SJCRH30 (cell line): ENCODE measurements around the gene SALL1. TPM values are rescaled to one million over a fixed set of nuclear protein-coding genes. Genes with fewer than 3 reads are reported as not detected.

ENCODE experiments used
- DNase-seq, 2 experiments: peaks; one replicate each; pipeline ENCODE4 v3.0.0-alpha.2; 2015 to 2020
- H3K27ac ChIP-seq: fragments of 250-450 bp; sonication (Bioruptor Pico); 2 replicates; pipeline ENCODE4 v1.5.1; 2020; ENCODE audit warnings: mild to moderate bottlenecking, moderate library complexity
- H3K27me3 ChIP-seq: fragments of 250-450 bp; sonication (Bioruptor Pico); 2 replicates; pipeline ENCODE4 v1.5.1; 2020; ENCODE audit warnings: mild to moderate bottlenecking, moderate library complexity
- H3K36me3 ChIP-seq: fragments of 250-450 bp; sonication (Bioruptor Pico); 2 replicates; pipeline ENCODE4 v1.5.1; 2020; ENCODE audit warnings: mild to moderate bottlenecking, moderate library complexity
- H3K4me1 ChIP-seq: fragments of 250-450 bp; sonication (Bioruptor Pico); 2 replicates; pipeline ENCODE4 v1.5.1; 2020; ENCODE audit warnings: mild to moderate bottlenecking, moderate library complexity
- H3K4me3 ChIP-seq: fragments of 250-450 bp; sonication (Bioruptor Pico); 2 replicates; pipeline ENCODE4 v1.5.1; 2020; ENCODE audit warnings: mild to moderate bottlenecking, moderate library complexity
- H3K9me3 ChIP-seq: fragments of 250-450 bp; sonication (Bioruptor Pico); replicated peaks from 2 replicates; pipeline ENCODE4 v1.5.1; 2020; ENCODE audit warnings: mild to moderate bottlenecking, moderate library complexity
- total RNA-seq: library from RNA; depleted of rRNA; stranded (reverse); fragments of >200 nt; shearing (Covaris generic); gene quantifications from 2 replicates; pipeline ENCODE4 v1.2.3, GENCODE V29; 2014; rRNA removed

SALL1 gene
- 2.0 and 2.3 TPM in 2 replicates for total RNA-seq

DNA sequence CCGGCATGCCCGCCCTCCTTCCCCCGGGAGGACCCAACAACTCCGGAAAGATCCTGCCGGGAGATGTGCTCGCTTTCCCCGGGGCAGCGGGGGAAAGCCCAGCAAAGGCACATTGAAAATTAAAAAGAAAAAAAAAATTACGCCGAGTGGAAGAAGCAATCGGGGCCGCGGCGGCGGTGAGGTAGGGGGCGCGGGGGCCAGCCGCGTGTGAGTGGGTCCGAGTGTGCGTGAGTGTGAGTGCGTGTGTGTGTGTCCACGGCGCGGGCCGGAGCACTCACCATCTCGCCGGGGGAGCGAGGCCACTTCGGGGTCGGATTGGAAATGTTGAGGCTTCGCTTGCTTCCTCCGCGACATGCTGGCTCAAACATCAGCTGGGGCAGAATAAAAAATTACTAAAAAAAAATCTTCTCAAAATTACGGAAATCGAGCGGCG is at the start of gene SALL1:
SALL1 (minus strand) TSS at position 383 of the 433 bp plus-strand sequence; CDS start at position 354, 29 bp downstream.
- Histone ChIP-seq H3K9me3 (no peaks in the 10 kb centered on the region), H3K27me3 (no peaks in the 10 kb centered on the region), H3K4me3 (peak within 1 kb of the TSS; percentile 59), H3K27ac (peak within 1 kb of the TSS; percentile 12; the same call in 1 of the 2 replicates), H3K4me1 (no peaks in the 10 kb centered on the region), H3K36me3 (no peaks in the 10 kb centered on the region)
- DNase-seq, result no peak

DNA sequence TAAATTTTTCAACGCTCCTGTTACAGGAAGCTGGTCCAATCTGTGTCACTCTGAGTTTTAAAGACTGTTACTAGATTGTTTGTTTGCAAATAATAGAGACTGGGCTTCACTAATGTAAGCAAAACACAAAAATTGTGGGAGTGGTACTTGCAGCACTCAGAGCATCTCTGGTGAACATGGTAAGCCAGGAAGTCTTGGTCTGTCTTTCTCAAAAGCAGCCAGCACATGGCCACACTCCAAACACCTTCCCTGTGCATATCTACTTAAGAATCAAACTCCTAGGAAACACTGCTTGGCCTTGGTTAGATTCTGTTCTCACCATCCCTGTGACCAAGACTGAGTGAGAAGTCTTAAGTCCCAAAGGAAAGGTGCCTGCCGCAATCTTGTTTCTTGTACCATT is 49.7 kb upstream of the SALL1 start:
- DNase-seq, result no peak

DNA sequence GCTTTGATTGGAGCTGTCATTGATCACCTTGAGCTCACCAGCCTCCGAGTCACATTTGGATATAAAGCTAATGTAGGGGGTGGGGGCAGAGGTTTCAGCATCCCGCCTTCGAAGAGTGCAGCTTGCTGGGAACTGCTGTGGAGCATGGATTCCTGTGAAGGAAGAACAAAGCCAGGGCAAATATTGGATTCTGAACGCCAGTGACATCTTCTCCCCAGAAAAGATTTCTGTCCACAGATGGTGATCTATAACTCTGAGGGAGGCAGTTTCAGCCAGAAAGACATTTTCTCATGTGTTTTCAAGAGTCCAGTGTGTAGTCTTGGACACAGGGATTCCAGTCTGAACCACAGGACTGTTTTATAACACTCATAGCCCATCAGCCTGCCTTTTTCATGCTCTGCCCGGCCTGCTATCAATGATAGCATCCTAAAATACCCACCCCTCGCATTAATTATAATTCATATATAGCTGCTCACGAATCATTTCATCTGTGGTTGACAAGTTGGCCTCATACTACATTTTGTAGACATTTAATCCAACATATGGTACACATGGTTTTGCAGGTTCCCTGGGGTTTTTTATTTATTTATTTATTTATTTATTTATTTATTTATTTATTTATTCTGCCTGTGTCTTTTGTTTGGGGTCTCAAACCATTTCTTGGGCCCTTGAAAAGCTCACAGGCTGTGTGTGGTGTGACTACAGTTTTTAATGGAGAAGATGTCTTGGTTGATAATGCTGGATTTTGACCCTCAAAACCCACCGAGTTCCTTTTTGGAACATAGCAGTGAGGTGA is 47.1 kb upstream of the SALL1 start:
- H3K36me3 ChIP-seq, result no peaks in the 10 kb centered on the region
- no peaks in the 10 kb centered on the region for H3K4me1 ChIP-seq
- H3K9me3 ChIP-seq, result no peaks in the 10 kb centered on the region
- DNase-seq, result no peak
- H3K27me3 ChIP-seq, result no peaks in the 10 kb centered on the region
- no peak overlapping the region for H3K4me3 ChIP-seq
- H3K27ac ChIP-seq, result no peak overlapping the region

More for the DNA sequence above, 49.7 kb upstream of the SALL1 start:
- Histone ChIP-seq H3K4me3 (no peak overlapping the region), H3K36me3 (no peaks in the 10 kb centered on the region), H3K27me3 (no peaks in the 10 kb centered on the region), H3K4me1 (no peaks in the 10 kb centered on the region), H3K9me3 (no peaks in the 10 kb centered on the region), H3K27ac (no peak overlapping the region)

DNA sequence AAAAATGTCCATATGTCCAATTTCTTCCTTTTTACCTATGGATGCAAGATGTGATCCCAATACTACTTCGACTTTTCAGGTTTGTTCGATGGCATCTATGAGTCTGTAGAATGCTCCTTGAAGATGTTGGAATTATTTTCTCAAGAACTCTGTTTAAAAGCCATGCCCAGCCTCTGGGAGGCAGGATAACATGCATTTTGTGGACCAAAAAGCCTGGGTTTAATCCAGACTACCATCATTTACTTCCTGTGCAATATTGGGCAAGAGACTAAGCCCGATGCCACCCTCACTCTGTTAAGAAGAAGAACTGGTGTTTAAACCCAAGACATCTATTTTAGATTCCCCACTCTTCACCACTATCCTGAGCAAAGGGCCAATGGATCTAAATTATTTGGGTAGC is 42.8 kb upstream of the SALL1 start:
- no peak for DNase-seq
- H3K9me3 ChIP-seq, result no peaks in the 10 kb centered on the region
- H3K36me3 ChIP-seq, result no peaks in the 10 kb centered on the region
- no peaks in the 10 kb centered on the region for H3K4me1 ChIP-seq
- no peak overlapping the region for H3K4me3 ChIP-seq
- no peak overlapping the region for H3K27ac ChIP-seq
- H3K27me3 ChIP-seq, result no peaks in the 10 kb centered on the region

DNA sequence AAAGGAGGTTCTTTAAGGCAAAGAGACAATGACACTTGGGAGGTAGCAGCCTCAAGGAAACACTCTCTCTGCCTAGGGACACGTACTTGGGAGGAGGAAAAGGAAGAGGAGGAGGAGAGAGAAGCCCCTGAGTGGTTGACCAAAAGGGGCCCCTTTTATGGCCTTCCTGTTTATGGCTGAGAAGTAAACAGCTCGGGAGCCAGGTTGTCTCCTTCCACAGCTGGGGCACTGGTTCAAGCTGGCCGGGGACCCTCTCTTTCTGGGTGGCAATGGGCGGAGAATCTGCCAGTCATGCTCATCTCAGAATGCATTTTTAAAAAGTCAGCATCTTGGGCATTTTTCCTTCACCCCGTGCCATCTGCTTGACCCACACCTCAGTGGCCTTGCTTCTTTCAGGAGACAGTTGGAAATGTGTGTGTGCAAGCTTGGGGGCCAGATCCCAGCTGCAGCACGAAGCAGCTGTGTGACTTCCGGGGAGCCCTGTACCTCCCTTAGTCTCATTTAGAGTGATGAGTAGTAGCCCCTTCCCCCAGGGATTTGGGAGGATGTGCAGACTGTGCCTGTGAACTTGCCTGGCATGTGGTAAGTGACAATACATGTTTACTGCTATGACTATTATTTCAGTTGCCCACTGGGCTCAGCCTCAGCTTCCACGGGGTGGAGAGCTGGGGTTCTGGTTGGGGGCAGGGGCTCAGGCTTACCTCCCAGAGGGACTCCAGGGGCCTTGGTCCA is 33.8 kb upstream of the SALL1 start:
- no peak for DNase-seq
- H3K27ac ChIP-seq, result no peak overlapping the region
- peaks cover 4% of the 10 kb centered on the region; the same call in 1 of the 2 replicates for H3K27me3 ChIP-seq
- H3K36me3 ChIP-seq, result no peaks in the 10 kb centered on the region
- no peak overlapping the region for H3K4me3 ChIP-seq
- no peaks in the 10 kb centered on the region for H3K9me3 ChIP-seq
- no peaks in the 10 kb centered on the region for H3K4me1 ChIP-seq

DNA sequence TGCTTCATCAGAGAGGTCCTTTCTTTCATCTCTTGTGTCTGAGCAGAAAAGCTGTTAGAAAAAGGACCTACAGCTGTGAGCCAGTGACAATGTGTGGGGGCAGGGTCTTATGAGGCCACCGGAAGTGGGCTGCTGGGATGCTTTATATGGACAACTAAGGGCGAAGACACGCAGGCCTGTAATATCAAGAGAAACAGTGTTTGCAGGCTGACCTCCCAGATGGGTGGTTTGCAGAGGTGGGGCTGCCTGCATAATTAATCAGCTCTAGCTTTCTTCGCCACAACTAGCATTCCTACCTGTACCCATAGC is 30.4 kb upstream of the SALL1 start:
- no peak overlapping the region for H3K27ac ChIP-seq
- H3K9me3 ChIP-seq, result no peaks in the 10 kb centered on the region
- no peak overlapping the region for H3K4me3 ChIP-seq
- no peaks in the 10 kb centered on the region for H3K27me3 ChIP-seq
- no peaks in the 10 kb centered on the region for H3K36me3 ChIP-seq
- H3K4me1 ChIP-seq, result no peaks in the 10 kb centered on the region
- DNase-seq, result no peak

DNA sequence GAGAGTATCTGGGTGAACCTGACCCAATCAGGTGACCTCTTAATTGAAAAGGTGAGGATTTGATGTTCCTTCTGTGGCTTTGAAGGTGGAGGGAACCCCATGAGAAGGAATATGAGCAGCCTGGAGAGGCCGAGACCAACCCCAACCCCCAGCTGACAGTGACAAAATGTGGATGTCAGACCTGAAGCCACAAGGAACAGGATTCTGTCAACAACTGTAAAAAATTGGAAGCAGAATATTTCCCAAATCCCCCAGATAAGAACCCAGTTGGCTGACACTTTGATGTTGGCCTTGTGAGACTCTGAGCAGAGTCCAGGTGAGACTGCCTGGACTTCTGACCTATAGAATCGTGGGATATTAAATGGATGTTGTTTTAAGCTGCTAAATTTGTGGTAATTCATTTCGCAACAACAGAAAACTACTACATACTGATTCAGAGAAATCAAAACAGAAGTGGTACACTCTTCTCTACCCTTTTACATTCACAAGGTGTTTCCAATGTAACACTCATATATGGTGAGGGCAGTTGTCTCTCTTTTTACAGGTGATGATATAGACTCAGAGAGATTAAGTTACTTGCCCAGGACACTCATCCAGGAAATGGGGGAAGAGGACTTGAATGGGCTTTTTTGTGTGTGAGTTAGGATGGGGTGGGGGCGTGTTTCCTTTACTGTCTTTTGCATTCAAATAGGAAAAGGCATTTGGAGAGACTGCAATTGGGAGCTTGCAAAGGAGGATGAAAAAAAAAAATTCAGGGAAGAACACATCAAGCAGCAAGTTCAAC is 29.8 kb upstream of the SALL1 start:
- Histone ChIP-seq H3K4me3 (no peak overlapping the region), H3K36me3 (no peaks in the 10 kb centered on the region), H3K4me1 (no peaks in the 10 kb centered on the region), H3K9me3 (no peaks in the 10 kb centered on the region), H3K27ac (no peak overlapping the region), H3K27me3 (no peaks in the 10 kb centered on the region)
- DNase-seq, result no peak

DNA sequence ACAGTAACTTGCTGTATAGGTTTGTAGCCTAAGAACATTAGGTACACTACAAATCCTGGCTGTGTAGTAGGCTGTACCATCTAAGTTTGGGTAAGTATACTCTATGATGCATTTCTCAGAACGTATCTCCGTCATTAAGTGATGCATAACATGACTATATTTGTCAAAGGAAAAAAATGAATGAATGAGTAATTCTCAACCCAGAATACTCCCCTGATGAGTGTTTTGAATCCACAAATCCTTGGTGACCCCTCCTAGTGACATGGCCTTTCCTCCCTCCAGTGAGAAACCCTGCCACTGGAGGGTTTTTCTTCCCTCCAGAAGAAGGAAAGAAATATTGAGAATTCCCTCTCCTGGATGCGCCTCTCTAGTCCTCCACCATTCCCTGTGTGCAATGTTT is 24.0 kb upstream of the SALL1 start:
- Histone ChIP-seq H3K27ac (no peak overlapping the region), H3K27me3 (peaks cover 4% of the 10 kb centered on the region; the same call in 1 of the 2 replicates), H3K4me1 (no peaks in the 10 kb centered on the region), H3K4me3 (no peak overlapping the region), H3K9me3 (no peaks in the 10 kb centered on the region), H3K36me3 (no peaks in the 10 kb centered on the region)
- DNase-seq, result no peak

DNA sequence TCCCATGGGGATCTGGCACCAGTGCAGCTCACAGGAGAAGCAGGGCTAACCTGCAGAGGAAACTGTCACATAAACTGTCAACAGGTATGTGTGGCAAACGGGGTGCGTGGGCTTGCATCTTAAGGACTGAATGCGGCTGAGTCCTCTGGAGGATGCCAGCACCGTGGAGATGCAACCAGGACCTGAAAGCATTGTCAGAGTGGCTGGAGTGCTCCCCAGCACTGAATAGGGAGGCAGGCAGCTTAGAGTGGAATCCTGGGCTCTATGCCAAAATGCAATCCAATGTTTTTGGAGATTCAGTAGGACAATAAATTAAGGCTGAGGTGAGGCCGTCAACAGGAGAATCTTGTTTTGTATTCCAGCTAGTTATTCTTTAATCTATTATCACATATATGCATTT is 21.3 kb upstream of the SALL1 start:
- Histone ChIP-seq H3K27ac (no peak overlapping the region), H3K4me1 (no peaks in the 10 kb centered on the region), H3K4me3 (no peak overlapping the region), H3K27me3 (peaks cover 4% of the 10 kb centered on the region; the same call in 1 of the 2 replicates), H3K36me3 (no peaks in the 10 kb centered on the region), H3K9me3 (no peaks in the 10 kb centered on the region)
- no peak for DNase-seq

DNA sequence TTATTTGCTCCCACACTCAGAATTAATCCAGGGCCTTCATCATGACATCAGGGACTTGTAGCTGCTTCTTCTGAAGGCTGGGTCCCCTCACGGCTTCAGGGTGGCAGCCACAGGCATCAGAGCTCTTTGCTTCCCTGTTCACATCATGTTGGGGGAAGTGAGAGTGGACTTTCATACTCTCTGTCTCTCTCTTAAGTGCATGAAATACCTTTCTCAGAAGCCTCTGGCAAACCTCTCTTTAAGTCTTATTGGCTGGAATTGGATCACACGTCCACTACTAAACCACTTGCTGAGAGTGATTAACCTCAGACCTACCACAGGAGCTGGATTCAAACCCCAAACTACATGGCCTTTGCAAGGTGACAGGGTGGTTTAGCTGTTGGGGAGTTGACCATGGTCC is 17.7 kb upstream of the SALL1 start:
- Histone ChIP-seq H3K36me3 (no peaks in the 10 kb centered on the region), H3K27me3 (no peaks in the 10 kb centered on the region), H3K4me1 (no peaks in the 10 kb centered on the region), H3K4me3 (no peak overlapping the region), H3K27ac (no peak overlapping the region), H3K9me3 (no peaks in the 10 kb centered on the region)
- DNase-seq, result no peak

DNA sequence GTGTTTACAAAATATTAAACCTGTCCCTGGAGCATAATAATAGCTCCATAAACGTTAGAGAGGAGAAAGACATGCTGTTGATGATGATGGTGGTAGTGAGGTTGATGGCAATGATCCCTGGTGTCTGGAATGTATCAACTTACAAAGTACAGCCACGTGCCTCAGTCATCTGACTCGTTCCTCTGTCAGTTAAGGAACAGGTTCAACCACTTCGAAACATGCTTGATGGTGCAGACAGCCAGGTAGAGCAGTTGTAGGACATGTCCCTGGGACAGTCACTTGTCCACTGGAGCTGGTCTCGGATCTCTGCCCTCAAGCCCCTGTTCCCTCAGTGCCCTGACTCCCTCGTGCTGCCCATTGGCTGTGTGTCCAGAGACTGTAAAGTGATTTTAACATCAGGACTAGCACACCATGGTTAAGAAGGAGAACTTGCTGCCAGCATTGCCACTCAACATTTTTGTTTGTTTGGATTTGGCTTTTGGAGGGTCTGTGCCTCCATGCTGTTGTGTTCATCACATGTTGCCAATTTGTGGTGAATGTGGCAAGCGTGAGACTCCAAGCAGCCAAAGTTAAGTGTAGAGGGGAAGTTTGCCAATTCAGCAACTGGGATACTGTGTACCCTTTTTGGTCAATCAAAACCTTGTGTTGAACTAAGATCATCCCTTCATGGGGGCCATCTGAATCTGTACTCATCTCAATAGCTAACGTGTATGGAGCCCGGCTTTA is 16.3 kb upstream of the SALL1 start:
- Histone ChIP-seq H3K4me3 (no peak overlapping the region), H3K4me1 (no peaks in the 10 kb centered on the region), H3K36me3 (no peaks in the 10 kb centered on the region), H3K27ac (no peak overlapping the region), H3K27me3 (no peaks in the 10 kb centered on the region), H3K9me3 (no peaks in the 10 kb centered on the region)
- no peak for DNase-seq

DNA sequence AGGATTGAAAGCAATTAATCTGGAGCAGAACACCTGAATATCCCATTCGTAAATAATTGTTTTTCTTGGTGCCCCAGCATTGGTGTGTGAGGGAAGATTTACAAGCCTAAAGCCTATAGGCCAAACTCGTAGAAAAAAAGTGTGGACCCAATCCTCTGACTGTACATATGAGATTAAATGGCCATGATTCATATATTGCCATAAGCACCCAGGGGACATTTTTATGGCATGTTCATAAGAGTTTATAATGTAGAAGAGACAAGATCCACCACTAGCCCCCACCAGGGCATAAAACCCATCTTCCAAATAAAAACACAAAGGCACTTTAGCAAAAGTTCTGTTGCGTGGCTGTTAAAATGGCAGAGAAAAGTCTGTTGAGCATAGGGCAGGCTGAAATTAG is 15.5 kb upstream of the SALL1 start:
- DNase-seq, result no peak
- Histone ChIP-seq H3K36me3 (no peaks in the 10 kb centered on the region), H3K4me1 (no peaks in the 10 kb centered on the region), H3K9me3 (no peaks in the 10 kb centered on the region), H3K27ac (no peak overlapping the region), H3K4me3 (no peak overlapping the region), H3K27me3 (no peaks in the 10 kb centered on the region)

DNA sequence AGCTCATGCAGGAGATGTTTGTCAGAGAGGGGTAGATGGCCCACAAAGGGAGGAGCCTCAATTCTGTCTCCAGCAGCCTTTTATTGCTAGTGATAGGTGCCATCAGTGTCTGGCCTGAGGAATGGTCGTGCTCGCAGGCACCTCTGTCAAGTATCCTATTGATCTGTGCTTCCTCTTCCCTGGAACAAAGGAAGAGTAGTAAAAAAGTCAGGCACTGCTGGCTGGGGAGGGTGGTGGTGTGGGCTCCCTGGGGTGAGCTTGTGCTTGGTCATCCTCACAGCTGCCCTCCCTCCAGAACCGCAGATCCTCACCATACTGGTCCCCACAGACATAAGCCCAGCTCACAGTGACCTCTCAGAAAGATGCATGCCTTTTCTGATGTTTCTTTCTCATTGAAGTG is 15.0 kb upstream of the SALL1 start:
- DNase-seq, result no peak
- H3K27me3 ChIP-seq, result no peaks in the 10 kb centered on the region
- no peaks in the 10 kb centered on the region for H3K9me3 ChIP-seq
- H3K36me3 ChIP-seq, result no peaks in the 10 kb centered on the region
- no peak overlapping the region for H3K4me3 ChIP-seq
- no peaks in the 10 kb centered on the region for H3K4me1 ChIP-seq
- H3K27ac ChIP-seq, result no peak overlapping the region

DNA sequence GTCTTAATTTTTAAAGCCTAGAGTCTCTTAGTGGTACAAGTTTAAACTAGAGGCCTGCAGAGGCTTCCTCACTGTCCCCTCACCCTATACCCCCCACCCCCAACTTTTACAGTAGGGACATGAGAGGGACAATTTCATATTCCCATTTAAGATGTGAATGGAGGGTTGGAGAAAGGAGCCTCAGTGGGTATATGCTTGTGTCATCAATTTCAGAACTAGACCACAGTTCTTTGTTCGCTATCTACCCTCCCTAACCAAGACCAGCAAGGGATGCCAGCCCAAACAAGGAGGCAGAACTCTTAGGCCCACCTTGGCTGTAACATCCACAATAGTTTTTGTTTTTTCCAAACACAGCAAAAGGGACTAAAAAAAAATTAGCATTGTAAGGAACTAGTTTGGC is 14.0 kb upstream of the SALL1 start:
- Histone ChIP-seq H3K27ac (no peak overlapping the region), H3K27me3 (no peaks in the 10 kb centered on the region), H3K9me3 (no peaks in the 10 kb centered on the region), H3K4me1 (no peaks in the 10 kb centered on the region), H3K4me3 (no peak overlapping the region), H3K36me3 (no peaks in the 10 kb centered on the region)
- no peak for DNase-seq
